GM13976 (cell line): ENCODE data around the gene MLLT3.

Experiments used
- DNase-seq: peaks from one replicate; pipeline ENCODE4 v3.0.0; 2012; ENCODE audit warnings: low spot score
- in situ Hi-C: fragments of 300-500 bp; cut with MboI; formaldehyde crosslinking; loops from one replicate; pipeline ENCODE4 v1.12.0; 2022; ENCODE audit warnings: low sequenced_read_pairs, mixed read lengths, inconsistent platforms; ENCODE audit not compliant: unreplicated experiment
- TF ChIP-seq, protein P1 (sequence below): IDR thresholded peaks from 2 replicates; pipeline ENCODE4 v1.5.1; 2012; ENCODE audit warnings: borderline replicate concordance, mild to moderate bottlenecking; ENCODE audit not compliant: insufficient read depth; ENCODE audit errors: extremely low read depth, missing control alignments, control extremely low read depth

Gene MLLT3

DNA sequence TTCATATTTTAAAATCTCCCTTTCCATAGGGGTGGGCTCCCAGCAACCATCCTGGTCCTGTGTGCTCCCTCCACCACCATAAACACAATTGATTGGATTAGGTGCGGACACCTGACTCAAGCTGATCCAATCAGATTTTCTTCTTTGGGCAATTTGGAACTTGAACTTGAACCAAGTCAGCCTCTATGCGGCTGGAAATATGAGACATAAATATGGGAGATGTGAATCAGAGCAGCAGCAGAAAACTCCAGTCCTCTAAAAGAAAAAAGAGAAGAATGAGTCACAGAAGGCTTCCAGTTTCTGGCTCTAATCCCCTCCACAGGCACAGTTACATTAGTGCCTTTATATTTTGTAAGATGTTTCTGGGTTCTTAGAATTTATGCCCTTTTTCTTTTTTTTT, 306.6 kb downstream of the MLLT3 start:
- no peak for DNase-seq
- in situ Hi-C loops, result no loop called here
- TF ChIP-seq, protein P1, sequence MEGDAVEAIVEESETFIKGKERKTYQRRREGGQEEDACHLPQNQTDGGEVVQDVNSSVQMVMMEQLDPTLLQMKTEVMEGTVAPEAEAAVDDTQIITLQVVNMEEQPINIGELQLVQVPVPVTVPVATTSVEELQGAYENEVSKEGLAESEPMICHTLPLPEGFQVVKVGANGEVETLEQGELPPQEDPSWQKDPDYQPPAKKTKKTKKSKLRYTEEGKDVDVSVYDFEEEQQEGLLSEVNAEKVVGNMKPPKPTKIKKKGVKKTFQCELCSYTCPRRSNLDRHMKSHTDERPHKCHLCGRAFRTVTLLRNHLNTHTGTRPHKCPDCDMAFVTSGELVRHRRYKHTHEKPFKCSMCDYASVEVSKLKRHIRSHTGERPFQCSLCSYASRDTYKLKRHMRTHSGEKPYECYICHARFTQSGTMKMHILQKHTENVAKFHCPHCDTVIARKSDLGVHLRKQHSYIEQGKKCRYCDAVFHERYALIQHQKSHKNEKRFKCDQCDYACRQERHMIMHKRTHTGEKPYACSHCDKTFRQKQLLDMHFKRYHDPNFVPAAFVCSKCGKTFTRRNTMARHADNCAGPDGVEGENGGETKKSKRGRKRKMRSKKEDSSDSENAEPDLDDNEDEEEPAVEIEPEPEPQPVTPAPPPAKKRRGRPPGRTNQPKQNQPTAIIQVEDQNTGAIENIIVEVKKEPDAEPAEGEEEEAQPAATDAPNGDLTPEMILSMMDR, result no peak

DNA sequence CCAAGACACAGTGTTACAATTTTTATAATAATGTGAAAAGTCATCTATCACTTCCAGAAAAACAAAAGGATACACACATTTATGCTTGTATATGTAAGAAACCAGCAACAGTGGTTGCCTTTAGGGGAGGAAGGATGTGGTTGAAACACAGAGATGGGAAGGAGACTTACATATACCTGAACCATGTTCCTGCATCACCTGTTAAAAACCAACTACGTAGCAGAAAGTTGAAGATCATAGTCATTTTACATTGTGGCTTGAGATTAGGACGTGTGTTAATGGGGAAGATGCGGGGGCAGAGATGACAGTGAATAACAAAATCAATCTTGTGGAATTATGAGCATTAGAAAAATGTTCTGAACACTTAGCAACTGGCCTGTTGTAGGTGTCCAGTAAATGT, 307.3 kb downstream of the MLLT3 start:
- TF ChIP-seq, protein P1, result no peak
- no peak for DNase-seq
- in situ Hi-C loops, result no loop called here

DNA sequence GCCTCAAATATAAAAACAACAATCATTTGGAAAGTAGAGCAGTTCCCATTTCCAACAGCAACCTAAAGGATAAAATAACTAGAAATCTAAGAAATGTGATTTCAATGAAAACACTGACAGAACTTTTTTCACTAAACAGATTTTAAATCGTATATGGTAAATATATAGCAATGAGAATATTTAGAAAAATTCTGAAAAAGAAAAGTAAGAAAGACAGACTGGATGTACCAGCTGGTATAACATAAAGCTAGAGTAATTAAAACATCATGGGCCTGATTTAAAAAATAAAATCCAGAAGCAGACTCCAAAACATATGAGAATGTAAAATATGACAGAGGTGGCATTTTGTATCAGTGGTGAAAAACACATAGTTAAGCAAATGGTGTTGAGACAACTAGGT, 308.9 kb downstream of the MLLT3 start:
- TF ChIP-seq, protein P1, result no peak
- in situ Hi-C loops, result no loop called here
- DNase-seq, result no peak

DNA sequence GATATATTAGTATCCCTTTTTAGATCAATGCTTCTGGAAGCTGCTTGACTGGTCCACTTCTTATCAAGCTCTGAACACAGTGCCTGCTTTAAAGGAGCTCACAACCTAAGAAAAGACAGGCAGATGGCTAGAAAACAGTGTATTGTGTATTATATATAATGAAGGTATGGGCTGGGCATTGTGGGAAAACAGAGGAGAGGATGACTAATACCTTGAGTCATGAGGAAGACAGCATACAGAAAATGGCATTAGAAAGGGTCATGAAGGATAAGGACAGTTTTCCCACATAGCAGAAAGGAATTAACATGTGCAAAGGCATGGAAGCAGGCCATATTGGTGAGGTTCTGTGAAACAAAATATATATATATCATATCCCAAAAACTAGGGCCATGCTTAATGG, 309.6 kb downstream of the MLLT3 start:
- DNase-seq, result no peak
- in situ Hi-C loops, result no loop called here
- TF ChIP-seq, protein P1, result no peak

DNA sequence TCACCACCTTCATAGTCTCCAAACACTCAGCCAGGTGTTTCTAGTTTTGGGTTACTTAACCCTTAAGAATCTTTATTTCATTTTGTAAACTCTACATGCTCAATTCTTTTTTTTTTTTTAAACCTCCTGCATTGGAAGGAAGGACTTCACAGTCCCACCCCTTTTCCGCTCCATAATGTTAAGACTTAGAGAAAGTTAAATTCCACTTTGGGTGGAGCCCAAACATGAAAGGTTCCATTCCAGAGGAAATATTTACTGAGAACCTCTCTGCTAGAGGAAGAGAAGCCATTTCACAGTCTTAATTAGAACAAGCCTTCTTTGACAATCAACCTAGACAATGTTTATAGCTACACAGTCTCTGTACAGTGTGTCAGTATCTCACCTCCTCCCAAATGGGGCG, 312.3 kb downstream of the MLLT3 start:
- in situ Hi-C loops, result no loop called here
- no peak for DNase-seq
- TF ChIP-seq, protein P1, result no peak

DNA sequence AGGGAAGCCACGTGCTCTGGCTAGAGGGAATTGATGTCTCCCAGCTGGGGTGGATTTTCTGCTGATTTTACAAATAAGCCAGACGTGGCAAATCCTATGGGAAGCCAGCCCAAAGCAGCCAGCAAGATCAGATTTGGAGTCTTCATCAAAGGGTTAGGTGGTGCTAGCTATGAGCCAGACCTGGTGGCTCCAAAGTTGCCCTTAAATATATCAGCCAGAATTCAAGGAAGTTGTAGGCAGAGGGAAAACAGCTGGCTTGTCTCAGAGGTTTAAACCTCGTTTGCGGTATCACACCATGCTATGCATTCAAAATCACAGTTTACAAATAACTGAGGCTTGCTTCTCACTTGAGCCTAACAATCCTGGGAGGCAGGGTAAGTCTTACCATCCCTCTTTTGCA, 313.2 kb downstream of the MLLT3 start:
- DNase-seq, result no peak
- TF ChIP-seq, protein P1, result no peak
- in situ Hi-C loops, result no loop called here

DNA sequence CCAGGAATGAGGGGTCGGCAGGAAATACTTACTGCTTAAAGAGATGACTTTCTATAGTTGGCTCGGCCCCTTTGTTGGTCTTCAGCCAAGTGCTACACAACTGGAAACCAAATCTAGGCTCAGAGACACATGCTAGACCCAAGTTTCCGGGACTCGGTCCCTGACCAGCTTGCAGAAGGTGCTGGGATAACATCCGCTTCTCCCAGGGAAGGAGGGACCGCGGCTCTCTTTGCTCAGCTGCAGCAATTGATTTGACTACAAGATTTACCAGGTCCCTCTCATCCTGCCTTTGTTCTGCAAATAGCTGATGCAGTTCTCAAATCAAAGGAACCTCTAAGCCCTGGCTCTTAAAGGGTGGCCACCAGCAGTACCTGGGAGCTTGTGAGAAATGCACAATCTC, 314.7 kb downstream of the MLLT3 start:
- in situ Hi-C loops, result no loop called here
- TF ChIP-seq, protein P1, result no peak
- no peak for DNase-seq
